ENCODE measurements around the gene INSC.
A peak's percentile ranks its signal among the peaks of the same experiment; 100 is the strongest.

Gene INSC

GRCh38 chr11:15236559-15236958, 121.8 kb downstream of the INSC start:
- intact Hi-C loops (cut with DNase I) = no loop called here
- DNase-seq = no peak

GRCh38 chr11:15238856-15239255, 124.1 kb downstream of the INSC start:
- DNase-seq = no peak
- intact Hi-C loops (cut with DNase I) = no loop called here

- intact Hi-C loops (cut with DNase I) = no loop called here
- no peak for DNase-seq
These were observed 134.0 kb downstream of the INSC start for GRCh38 chr11:15248749-15249148.

DNA sequence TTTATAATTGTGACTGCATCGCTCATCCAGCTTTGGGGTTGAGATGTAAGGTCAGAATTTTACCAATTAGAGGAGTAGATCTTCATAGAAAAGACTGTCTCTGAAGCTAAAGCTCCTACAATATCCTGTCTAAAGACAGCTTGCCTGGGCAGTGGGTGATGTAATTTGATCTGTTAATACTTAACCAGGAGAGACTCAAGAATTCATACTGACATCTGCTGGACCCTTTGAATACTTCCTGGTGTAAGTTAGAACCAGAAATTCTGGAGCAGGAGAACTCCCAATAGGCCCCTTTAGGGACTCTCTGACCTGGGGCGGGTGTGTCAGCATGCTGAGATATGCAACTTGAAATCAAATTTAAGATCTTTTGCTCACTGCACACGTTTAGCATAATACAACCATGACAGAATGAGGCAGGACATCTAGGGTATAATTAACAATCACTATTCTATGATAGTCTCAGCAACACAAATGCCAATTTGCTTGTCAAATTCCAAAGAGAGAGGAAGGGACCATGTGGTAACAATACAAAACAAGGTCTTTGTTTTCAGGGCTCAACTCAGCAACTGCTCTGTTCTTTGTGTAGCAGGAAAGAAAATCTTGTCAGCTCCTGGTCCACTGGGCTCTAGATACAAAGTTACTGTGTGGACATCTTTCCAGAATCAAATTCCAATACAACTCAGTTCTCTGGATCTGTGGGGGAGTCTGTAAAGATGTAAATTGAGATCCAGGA, 143.9 kb downstream of the INSC start:
- peak in 2 of 42 donors; percentile 7 to 49 for DNase-seq
- intact Hi-C loops (cut with DNase I) = no loop called here

GRCh38 chr11:15266999-15267398, 152.3 kb downstream of the INSC start:
- DNase-seq = no peak
- intact Hi-C loops (cut with DNase I) = no loop called here

- intact Hi-C loops (cut with DNase I) = no loop called here
- DNase-seq = no peak
These were observed 153.9 kb downstream of the INSC start for GRCh38 chr11:15268598-15268997.

- DNase-seq = peak in 19 of 42 donors; percentile 5 to 79 (median 37)
- intact Hi-C loops (cut with DNase I) = no loop called here
These were observed 160.4 kb downstream of the INSC start for GRCh38 chr11:15275141-15275540.

DNA sequence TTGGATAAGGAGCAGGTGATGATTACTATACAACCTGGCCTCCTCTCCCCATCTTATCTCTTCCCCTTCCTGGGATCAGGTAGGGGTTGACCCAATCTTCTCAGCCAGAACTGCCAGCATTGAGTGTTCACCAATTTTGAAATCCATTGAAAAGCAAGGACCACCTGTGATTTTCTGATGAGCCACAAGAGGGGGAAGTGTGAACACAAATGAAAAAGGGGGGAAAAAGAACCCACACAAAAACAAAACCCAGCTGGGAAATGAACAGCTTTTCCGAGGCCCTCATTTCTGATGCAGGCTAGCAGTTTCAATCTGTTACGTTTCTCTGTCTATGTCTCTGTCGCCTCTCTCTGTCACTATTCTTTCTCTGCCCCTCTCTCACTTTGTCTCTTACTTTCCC, 161.9 kb downstream of the INSC start:
- peak in 1 of 42 donors; percentile 16 for DNase-seq
- intact Hi-C loops (cut with DNase I) = no loop called here

- intact Hi-C loops (cut with DNase I) = no loop called here
- DNase-seq = no peak
These were observed 163.4 kb downstream of the INSC start for GRCh38 chr11:15278128-15278527.

GRCh38 chr11:15280393-15280792, 165.7 kb downstream of the INSC start:
- DNase-seq = no peak
- intact Hi-C loops (cut with DNase I) = no loop called here

DNA sequence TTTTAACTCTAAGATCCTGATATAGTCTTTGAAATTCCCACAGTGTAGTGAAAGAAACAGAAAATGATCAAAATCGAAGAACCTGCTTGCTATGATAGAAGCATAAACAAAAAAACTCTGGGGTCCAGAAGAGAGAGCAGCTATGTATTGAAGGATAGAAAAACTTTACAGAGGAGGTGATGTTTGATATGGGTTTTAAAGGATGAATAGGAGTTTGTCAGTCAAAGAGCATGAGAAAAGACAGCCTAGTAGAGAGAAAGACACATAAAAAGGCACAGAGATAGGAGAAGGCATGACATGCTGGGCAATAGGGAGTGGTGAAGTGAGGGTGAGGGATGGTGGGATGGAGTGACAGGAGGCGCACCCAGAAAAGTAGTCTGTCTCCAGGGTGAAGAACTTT, 168.0 kb downstream of the INSC start:
- intact Hi-C loops (cut with DNase I) = no loop called here
- DNase-seq = no peak

GRCh38 chr11:15286465-15286864, 171.7 kb downstream of the INSC start:
- intact Hi-C loops (cut with DNase I) = no loop called here
- DNase-seq = no peak

DNA sequence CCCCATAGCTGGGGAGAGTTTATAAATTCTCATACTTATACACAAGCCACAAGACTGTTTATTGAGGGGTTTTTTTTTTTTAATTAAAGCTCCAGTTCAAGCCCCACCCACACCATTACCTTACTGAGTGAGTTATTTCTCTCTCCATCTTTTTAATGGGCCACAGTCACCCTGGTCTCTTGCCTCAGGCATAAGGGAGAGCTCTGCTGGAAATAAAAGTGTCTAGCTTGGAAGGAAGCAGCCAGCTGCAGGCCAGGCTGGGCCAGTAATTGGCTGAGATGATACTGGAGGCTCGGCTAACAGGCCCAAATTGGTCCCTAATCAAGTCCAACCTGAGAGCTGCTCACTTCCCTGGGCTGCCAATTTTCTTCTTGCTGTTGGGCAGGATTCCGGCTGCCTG, 174.1 kb downstream of the INSC start:
- intact Hi-C loops (cut with DNase I) = no loop called here
- DNase-seq = peak in 2 of 42 donors; percentile 7 to 14

DNA sequence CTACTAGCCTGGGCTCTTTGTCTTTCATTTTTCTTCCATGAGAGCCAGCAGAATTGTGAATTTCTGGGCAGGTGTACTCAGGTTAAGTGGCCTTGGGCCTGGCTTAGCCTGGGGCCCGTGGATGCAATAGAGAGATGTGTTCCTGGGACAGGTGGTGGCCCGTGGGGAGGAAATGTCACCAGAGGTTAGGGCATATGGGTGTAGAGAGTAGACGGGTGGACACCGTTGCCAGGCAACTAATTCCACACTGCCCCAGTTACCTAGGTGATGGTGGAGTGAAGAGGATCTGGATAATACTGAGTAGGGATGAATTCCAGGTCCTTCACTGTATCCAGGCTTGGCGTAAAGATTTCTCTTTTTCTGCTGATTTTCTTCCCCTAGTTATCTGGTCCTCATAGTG, 175.0 kb downstream of the INSC start:
- intact Hi-C loops (cut with DNase I) = no loop called here
- DNase-seq = no peak

DNA sequence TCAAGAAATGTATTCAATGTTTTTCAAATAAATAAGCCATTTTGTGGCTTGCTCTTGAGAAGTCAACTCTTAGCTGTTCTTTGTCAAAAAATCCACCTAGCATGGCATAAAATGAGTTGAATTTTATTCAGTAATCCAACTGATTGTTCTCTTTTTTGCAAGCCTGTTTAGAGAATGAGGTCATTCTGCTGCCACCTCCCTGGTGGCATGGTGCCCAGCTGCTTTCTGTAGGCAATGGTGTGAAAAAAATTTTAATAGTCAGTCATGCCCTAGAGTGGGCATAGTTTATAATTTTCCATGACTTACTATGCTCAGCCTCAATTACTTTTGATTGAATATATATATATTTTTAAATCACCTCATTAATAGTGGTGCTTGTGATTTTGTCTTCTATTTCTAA, 177.2 kb downstream of the INSC start:
- peak in 15 of 42 donors; percentile 7 to 54 (median 17) for DNase-seq
- intact Hi-C loops (cut with DNase I) = no loop called here

GRCh38 chr11:15293975-15294620, 179.4 kb downstream of the INSC start:
- DNase-seq = no peak
- intact Hi-C loops (cut with DNase I) = no loop called here

- no peak for DNase-seq
- intact Hi-C loops (cut with DNase I) = no loop called here
These were observed 181.0 kb downstream of the INSC start for GRCh38 chr11:15295695-15296094.
